Heart right ventricle (tissue), 16 donors: ENCODE results near the gene BSPRY. TPM values are rescaled to one million over a fixed set of nuclear protein-coding genes. Genes with fewer than 3 reads are reported as not detected.
A peak's percentile ranks its signal among the peaks of the same experiment; 100 is the strongest.

Experiments
- ATAC-seq, 8 donors: fragments of 200-7000 bp; cut with Tn5 transposase; one replicate each; pipeline ENCODE4 v1.9.1; 2020; ENCODE audit warnings: mild to moderate bottlenecking in 8 of 8, moderate library complexity in 8 of 8, moderate number of reproducible peaks in 1 of 8
- DNase-seq, 2 donors: peaks; one replicate each; pipeline ENCODE4 v3.0.0-alpha.2; 2020
- H3K27ac ChIP-seq, 10 donors: fragments of 200-600 bp; sonication (generic) in 2 of 10; one replicate each; pipeline versions ENCODE4 v1.5.0 to v1.8.0; 2020 to 2022; ENCODE audit warnings: mild to moderate bottlenecking in 3 of 10
- H3K27me3 ChIP-seq, 7 donors: fragments of 200-600 bp; one replicate each; pipeline ENCODE4 v1.8.0; 2021 to 2022; ENCODE audit warnings: mild to moderate bottlenecking in 2 of 7
- H3K36me3 ChIP-seq, 9 donors: fragments of 200-600 bp; sonication (generic) in 1 of 9; one replicate each; pipeline versions ENCODE4 v1.5.0 to v1.8.0; 2020 to 2022; ENCODE audit warnings: mild to moderate bottlenecking in 2 of 9
- H3K4me1 ChIP-seq, 9 donors: fragments of 200-600 bp; sonication (generic) in 1 of 9; one replicate each; pipeline versions ENCODE4 v1.5.0 to v1.8.0; 2020 to 2022; ENCODE audit warnings: mild to moderate bottlenecking in 4 of 9
- H3K4me3 ChIP-seq, 10 donors: fragments of 200-600 bp; sonication (generic) in 2 of 10; one replicate each; pipeline versions ENCODE4 v1.5.0 to v1.8.0; 2020 to 2022; ENCODE audit warnings: mild to moderate bottlenecking in 7 of 10, moderate library complexity in 2 of 10
- H3K9me3 ChIP-seq, 11 donors: fragments of 200-600 bp in 10 of 11; sonication (generic) in 2 of 11; one replicate each; pipeline versions ENCODE4 v1.5.0 to v1.8.0; 2013 to 2022; ENCODE audit warnings: mild to moderate bottlenecking in 2 of 11, control low read depth in 1 of 11, moderate library complexity in 1 of 11
- CTCF ChIP-seq, 9 donors: fragments of 200-600 bp; sonication (generic) in 2 of 9; IDR thresholded peaks; one replicate each; pipeline versions ENCODE4 v1.5.0 to v1.8.0; 2021 to 2022; ENCODE audit warnings: antibody characterized with exemption in 9 of 9, mild to moderate bottlenecking in 5 of 9, moderate library complexity in 1 of 9
- WGBS, 2 donors: extraction: QIAGEN DNeasy Blood & Tissue Kit; methylation state at CpG; one replicate each; pipeline ENCODE4 v1.1.7; 2013; ENCODE audit warnings: inconsistent platforms in 1 of 2; 5-methylcytosine and 5-hydroxymethylcytosine counted together
- intact Hi-C, 10 donors: fragments of 100-400 bp; cut with DNase I; formaldehyde crosslinking; loops; one replicate each; pipeline versions ENCODE4 v1.11.1 to v1.14.2; 2022
- polyA plus RNA-seq, 2 donors: library from polyadenylated mRNA; stranded (reverse); fragments of 200-250 nt; gene quantifications; one replicate each; pipeline ENCODE4 v1.2.3, GENCODE V29; 2013
- total RNA-seq, 10 donors: library from RNA; stranded (reverse); fragmentation: NEBNext Ultra II Directional in 3 of 10; extraction: Animal tissue kit (Norgen Biotek cat#: 25700) in 3 of 10; gene quantifications; one replicate each; pipeline versions ENCODE4 v1.2.1 to v1.2.4, GENCODE V29; 2021 to 2023
- donor health status: Arrhythmogenic right ventricular cardiomyopathy.
- donor health status: ischemic (EF 13 %, LVEDD 7.1; RV severe dilation, severe dysfunction).
- donor health status: healthy with polysubstance abuse.
- donor health status: DM: no; HTN: yes; CAD: no.
- donor health status: DM: no; HTN: no; CAD: no.
- donor health status: ischemic (EF 25% LVEDD 6.9; RV normal size, moderate dysfunction).
- donor health status: ischemic (EF 25% LVEDD 5.7; RV mildly dilated, moderate dysfunction).
- donor health status: healthy.
- donor health status: DM: yes; HTN: yes; CAD: no.
- donor health status: Ischemic cardiomyopathy.
- donor health status: ischemic (EF 35%, LVEDD 5.7; RV mildly dilated, moderate dysfunction).
- donor health status: nonischemic (EF 11% LVEDD 7.7; RV severe dilation, severe dysfunction).
- donor health status: DM: yes; HTN: yes; CAD: no.
- donor health status: PGD.
- donor health status: ischemic (EF 29% LVEDD 5.4; RV normal size, mild dysfunction).
- donor health status: nonischemic (EF 23%, LVEDD 6.1; RV moderate dilation, normal function).

BSPRY gene
- total and polyA plus RNA-seq, 12 donors: 0.44 to 4.2 (median 1.6) TPM

- Histone ChIP-seq H3K4me1 (peaks cover 0 to 14% (median 0%) of the 10 kb centered on the region in 9 donors), H3K4me3 (no peak overlapping the region), H3K27ac (no peak overlapping the region), H3K27me3 (no peaks in the 10 kb centered on the region), H3K36me3 (peaks cover 0 to 24% (median 2%) of the 10 kb centered on the region in 9 donors), H3K9me3 (no peaks in the 10 kb centered on the region)
- 95 to 97% methylated on average over 4 of the region's 4 CpGs for WGBS, 2 donors
- intact Hi-C loops: no loop called here
- ATAC-seq (no peak), DNase-seq (no peak)
- TF ChIP-seq CTCF (IDR thresholded peaks at IDR 0.05): no peak
These were observed 23.1 kb upstream of the BSPRY start for GRCh38 chr9:113326230-113326629.

GRCh38 chr9:113328045-113328782 is 21.1 kb upstream of the BSPRY start:
- Histone ChIP-seq H3K36me3 (peaks cover 0 to 18% (median 0%) of the 10 kb centered on the region in 9 donors), H3K4me1 (peaks cover 0 to 14% (median 0%) of the 10 kb centered on the region in 9 donors), H3K9me3 (no peaks in the 10 kb centered on the region), H3K27me3 (no peaks in the 10 kb centered on the region), H3K27ac (peak overlapping the region in 6 of 10 donors; percentile 29 to 53 (median 39)), H3K4me3 (no peak overlapping the region)
- WGBS, 2 donors: 80 to 83% methylated on average over 3 of the region's 3 CpGs
- no peak for DNase-seq
- intact Hi-C loops: no loop called here
- TF ChIP-seq CTCF (IDR thresholded peaks at IDR 0.05): no peak
- peak in 5 of 8 donors; percentile 71 to 98 (median 76) for ATAC-seq

- no peak overlapping the region for H3K27ac ChIP-seq
- DNase-seq (no peak), ATAC-seq (no peak)
- H3K9me3 ChIP-seq: no peaks in the 10 kb centered on the region
- peaks cover 0 to 14% (median 0%) of the 10 kb centered on the region in 9 donors for H3K4me1 ChIP-seq
- intact Hi-C loops: no loop called here
- 60 to 61% methylated on average over 4 of the region's 4 CpGs for WGBS, 2 donors
- no peak overlapping the region for H3K4me3 ChIP-seq
- no peak for TF ChIP-seq CTCF (IDR thresholded peaks at IDR 0.05)
- H3K27me3 ChIP-seq: no peaks in the 10 kb centered on the region
- H3K36me3 ChIP-seq: peaks cover 0 to 23% (median 0%) of the 10 kb centered on the region in 9 donors
These were observed 17.6 kb upstream of the BSPRY start for GRCh38 chr9:113331780-113332179.

- intact Hi-C loops: no loop called here
- WGBS, 2 donors: 89 to 93% methylated on average over 2 of the region's 2 CpGs
- Histone ChIP-seq H3K4me1 (peaks cover 0 to 17% (median 12%) of the 10 kb centered on the region in 9 donors), H3K4me3 (no peak overlapping the region), H3K36me3 (peaks cover 0 to 5% (median 0%) of the 10 kb centered on the region in 9 donors), H3K27me3 (no peaks in the 10 kb centered on the region), H3K27ac (no peak overlapping the region), H3K9me3 (no peaks in the 10 kb centered on the region)
- ATAC-seq (no peak), DNase-seq (no peak)
- no peak for TF ChIP-seq CTCF (IDR thresholded peaks at IDR 0.05)
These were observed 11.6 kb upstream of the BSPRY start for GRCh38 chr9:113337714-113338113.
